ENCODE results near the gene DHX40. TPM values are rescaled to one million over a fixed set of nuclear protein-coding genes. Genes with fewer than 3 reads are reported as not detected.
"Not testable (repeated sequence)": the region's sequence is repeated elsewhere in the genome, so short reads cannot be mapped to it uniquely, and the experiment has no call there.

The DHX40 gene
- total and polyA plus RNA-seq, 9 donors: 25.3 to 40.7 (median 28.7) TPM

- Histone ChIP-seq H3K4me3 (ENCODE audit: low read length) (no peak overlapping the region), H3K9me3 (replicated peaks; ENCODE audit: control insufficient read depth, low read depth, low read length) (no peaks in the 10 kb centered on the region), H3K4me1 (ENCODE audit: control insufficient read depth, insufficient read depth, low read length) (peaks cover 4% of the 10 kb centered on the region), H3K27me3 (ENCODE audit: control insufficient read depth, insufficient read depth, low read length) (no peaks in the 10 kb centered on the region), H3K36me3 (ENCODE audit: control insufficient read depth, insufficient read depth, low read length) (no peaks in the 10 kb centered on the region), H3K27ac (ENCODE audit: low read length) (no peak overlapping the region)
- WGBS (ENCODE audit: insufficient coverage): 91% methylated on average over 4 of the region's 6 CpGs
- DNase-seq: no peak
Observed at GRCh38 chr17:59527325-59527917, 38.0 kb upstream of the DHX40 start.

- 46% methylated on average over 1 of the region's 1 CpG for WGBS (ENCODE audit: insufficient coverage)
- H3K4me3 ChIP-seq (ENCODE audit: low read length): no peak overlapping the region
Observed at GRCh38 chr17:59527931-59528330, 37.5 kb upstream of the DHX40 start.

GRCh38 chr17:59530531-59530930 lies 34.9 kb upstream of the DHX40 start:
- no peak overlapping the region for H3K4me3 ChIP-seq (ENCODE audit: low read length)
- H3K9me3 ChIP-seq (replicated peaks; ENCODE audit: control insufficient read depth, low read depth, low read length): no peaks in the 10 kb centered on the region
- no CpG with 5 or more reads among the region's 1 CpG for WGBS (ENCODE audit: insufficient coverage)
- H3K27ac ChIP-seq (ENCODE audit: low read length): no peak overlapping the region
- H3K27me3 ChIP-seq (ENCODE audit: control insufficient read depth, insufficient read depth, low read length): no peaks in the 10 kb centered on the region
- no peaks in the 10 kb centered on the region for H3K36me3 ChIP-seq (ENCODE audit: control insufficient read depth, insufficient read depth, low read length)
- peak; percentile 33 for DNase-seq
- peaks cover 4% of the 10 kb centered on the region for H3K4me1 ChIP-seq (ENCODE audit: control insufficient read depth, insufficient read depth, low read length)

More at GRCh38 chr17:59527931-59528330, 37.5 kb upstream of the DHX40 start:
- no peak for DNase-seq
- H3K36me3 ChIP-seq (ENCODE audit: control insufficient read depth, insufficient read depth, low read length): no peaks in the 10 kb centered on the region
- no peaks in the 10 kb centered on the region for H3K9me3 ChIP-seq (replicated peaks; ENCODE audit: control insufficient read depth, low read depth, low read length)
- H3K4me1 ChIP-seq (ENCODE audit: control insufficient read depth, insufficient read depth, low read length): peaks cover 4% of the 10 kb centered on the region
- H3K27me3 ChIP-seq (ENCODE audit: control insufficient read depth, insufficient read depth, low read length): no peaks in the 10 kb centered on the region
- H3K27ac ChIP-seq (ENCODE audit: low read length): no peak overlapping the region

- Histone ChIP-seq H3K36me3 (ENCODE audit: control insufficient read depth, insufficient read depth, low read length) (no peaks in the 10 kb centered on the region), H3K27ac (ENCODE audit: low read length) (no peak overlapping the region), H3K4me1 (ENCODE audit: control insufficient read depth, insufficient read depth, low read length) (peaks cover 4% of the 10 kb centered on the region), H3K9me3 (replicated peaks; ENCODE audit: control insufficient read depth, low read depth, low read length) (no peaks in the 10 kb centered on the region), H3K4me3 (ENCODE audit: low read length) (no peak overlapping the region), H3K27me3 (ENCODE audit: control insufficient read depth, insufficient read depth, low read length) (no peaks in the 10 kb centered on the region)
- DNase-seq: no peak
- 76% methylated on average over 5 of the region's 5 CpGs for WGBS (ENCODE audit: insufficient coverage)
Observed at GRCh38 chr17:59533694-59534093, 31.7 kb upstream of the DHX40 start.

- no peak for DNase-seq
- Histone ChIP-seq H3K9me3 (replicated peaks; ENCODE audit: control insufficient read depth, low read depth, low read length) (no peaks in the 10 kb centered on the region), H3K4me1 (ENCODE audit: control insufficient read depth, insufficient read depth, low read length) (peaks cover 4% of the 10 kb centered on the region), H3K27ac (ENCODE audit: low read length) (no peak overlapping the region), H3K36me3 (ENCODE audit: control insufficient read depth, insufficient read depth, low read length) (no peaks in the 10 kb centered on the region), H3K4me3 (ENCODE audit: low read length) (no peak overlapping the region), H3K27me3 (ENCODE audit: control insufficient read depth, insufficient read depth, low read length) (no peaks in the 10 kb centered on the region)
- no CpG with 5 or more reads among the region's 1 CpG for WGBS (ENCODE audit: insufficient coverage)
Observed at GRCh38 chr17:59534583-59534982, 30.8 kb upstream of the DHX40 start.

GRCh38 chr17:59538195-59538909 lies 27.1 kb upstream of the DHX40 start:
- no peaks in the 10 kb centered on the region for H3K36me3 ChIP-seq (ENCODE audit: control insufficient read depth, insufficient read depth, low read length)
- no peak overlapping the region for H3K4me3 ChIP-seq (ENCODE audit: low read length)
- no peaks in the 10 kb centered on the region for H3K27me3 ChIP-seq (ENCODE audit: control insufficient read depth, insufficient read depth, low read length)
- no peak overlapping the region for H3K27ac ChIP-seq (ENCODE audit: low read length)
- DNase-seq: no peak
- H3K4me1 ChIP-seq (ENCODE audit: control insufficient read depth, insufficient read depth, low read length): no peaks in the 10 kb centered on the region
- no peaks in the 10 kb centered on the region for H3K9me3 ChIP-seq (replicated peaks; ENCODE audit: control insufficient read depth, low read depth, low read length)

GRCh38 chr17:59542960-59543635 lies 22.3 kb upstream of the DHX40 start:
- Histone ChIP-seq H3K27me3 (ENCODE audit: control insufficient read depth, insufficient read depth, low read length) (no peaks in the 10 kb centered on the region), H3K36me3 (ENCODE audit: control insufficient read depth, insufficient read depth, low read length) (no peaks in the 10 kb centered on the region), H3K4me1 (ENCODE audit: control insufficient read depth, insufficient read depth, low read length) (no peaks in the 10 kb centered on the region), H3K4me3 (ENCODE audit: low read length) (no peak overlapping the region), H3K9me3 (replicated peaks; ENCODE audit: control insufficient read depth, low read depth, low read length) (no peaks in the 10 kb centered on the region), H3K27ac (ENCODE audit: low read length) (no peak overlapping the region)
- WGBS (ENCODE audit: insufficient coverage): 83% methylated on average over 1 of the region's 8 CpGs
- no peak for DNase-seq

GRCh38 chr17:59545942-59546341 lies 19.5 kb upstream of the DHX40 start:
- Histone ChIP-seq H3K27ac (ENCODE audit: low read length) (no peak overlapping the region), H3K9me3 (replicated peaks; ENCODE audit: control insufficient read depth, low read depth, low read length) (no peaks in the 10 kb centered on the region), H3K36me3 (ENCODE audit: control insufficient read depth, insufficient read depth, low read length) (no peaks in the 10 kb centered on the region), H3K27me3 (ENCODE audit: control insufficient read depth, insufficient read depth, low read length) (no peaks in the 10 kb centered on the region), H3K4me1 (ENCODE audit: control insufficient read depth, insufficient read depth, low read length) (no peaks in the 10 kb centered on the region), H3K4me3 (ENCODE audit: low read length) (no peak overlapping the region)
- WGBS (ENCODE audit: insufficient coverage): no CpG with 5 or more reads among the region's 1 CpG
- DNase-seq: no peak

- no peak overlapping the region for H3K27ac ChIP-seq (ENCODE audit: low read length)
- DNase-seq: no peak
- H3K27me3 ChIP-seq (ENCODE audit: control insufficient read depth, insufficient read depth, low read length): no peaks in the 10 kb centered on the region
- no peaks in the 10 kb centered on the region for H3K4me1 ChIP-seq (ENCODE audit: control insufficient read depth, insufficient read depth, low read length)
- no peak overlapping the region for H3K4me3 ChIP-seq (ENCODE audit: low read length)
- no peaks in the 10 kb centered on the region for H3K36me3 ChIP-seq (ENCODE audit: control insufficient read depth, insufficient read depth, low read length)
- H3K9me3 ChIP-seq (replicated peaks; ENCODE audit: control insufficient read depth, low read depth, low read length): no peaks in the 10 kb centered on the region
- WGBS (ENCODE audit: insufficient coverage): 35% methylated on average over 2 of the region's 9 CpGs
Observed at GRCh38 chr17:59547131-59547915, 18.1 kb upstream of the DHX40 start.

- H3K36me3 ChIP-seq (ENCODE audit: control insufficient read depth, insufficient read depth, low read length); H3K4me3 ChIP-seq (ENCODE audit: low read length); H3K27ac ChIP-seq (ENCODE audit: low read length); H3K27me3 ChIP-seq (ENCODE audit: control insufficient read depth, insufficient read depth, low read length); H3K9me3 ChIP-seq (replicated peaks; ENCODE audit: control insufficient read depth, low read depth, low read length); DNase-seq; H3K4me1 ChIP-seq (ENCODE audit: control insufficient read depth, insufficient read depth, low read length): not testable (repeated sequence)
- 73% methylated on average over 4 of the region's 10 CpGs for WGBS (ENCODE audit: insufficient coverage)
Observed at GRCh38 chr17:59548985-59549384, 16.4 kb upstream of the DHX40 start.

All from muscle of leg (tissue), 11 donors.